ENCODE measurements around the gene LSMEM2. TPM values are rescaled to one million over a fixed set of nuclear protein-coding genes. Genes with fewer than 3 reads are reported as not detected.
A peak's percentile ranks its signal among the peaks of the same experiment; 100 is the strongest.
"Not testable (repeated sequence)": the region's sequence is repeated elsewhere in the genome, so short reads cannot be mapped to it uniquely, and the experiment has no call there.

LSMEM2 gene
- total RNA-seq, 2 donors from 2014 or later, result 1.4 to 6.6 TPM

DNA sequence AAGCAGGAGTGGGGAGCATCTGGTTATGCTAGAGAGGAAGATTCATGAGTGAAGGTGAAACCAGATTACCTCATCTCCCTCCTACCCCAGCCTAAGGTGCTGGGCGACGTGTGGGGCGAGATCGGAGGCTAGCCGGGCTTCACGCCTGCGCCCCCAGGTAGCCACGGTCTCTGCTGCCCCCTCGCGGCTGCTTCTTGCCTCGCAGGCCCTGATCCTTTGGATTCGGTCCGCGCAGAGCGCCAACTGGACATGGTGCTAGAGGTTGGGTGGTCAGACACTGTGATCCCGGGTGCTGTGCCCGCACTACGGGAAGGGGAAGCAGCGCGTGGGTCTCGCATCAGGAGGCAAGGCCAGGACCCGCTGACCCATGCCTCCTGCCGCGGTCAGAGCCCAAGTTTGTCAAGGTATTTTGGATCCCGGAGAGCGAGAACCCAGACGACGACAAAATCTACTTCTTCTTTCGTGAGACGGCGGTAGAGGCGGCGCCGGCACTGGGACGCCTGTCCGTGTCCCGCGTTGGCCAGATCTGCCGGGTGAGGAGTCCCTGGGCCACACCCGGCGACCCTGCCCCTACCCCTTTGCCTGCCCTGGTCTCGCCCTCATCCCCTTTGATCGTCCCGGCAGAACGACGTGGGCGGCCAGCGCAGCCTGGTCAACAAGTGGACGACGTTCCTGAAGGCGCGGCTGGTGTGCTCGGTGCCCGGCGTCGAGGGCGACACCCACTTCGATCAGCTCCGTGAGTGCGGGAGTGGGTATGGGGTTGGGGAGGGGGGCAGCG lies 5.8 kb upstream of the LSMEM2 start:
- DNase-seq (peak; percentile 86), ATAC-seq (peak; percentile 60 to 62)
- intact Hi-C loops (cut with DNase I), result loop anchor here (2.0 to 5.0 kb wide), 5 partner anchors 46 to 151 kb away; partner anchors contain the start of genes GNAT1 (in 1 of the 2) and TUSC2 (in 1 of the 2)

DNA sequence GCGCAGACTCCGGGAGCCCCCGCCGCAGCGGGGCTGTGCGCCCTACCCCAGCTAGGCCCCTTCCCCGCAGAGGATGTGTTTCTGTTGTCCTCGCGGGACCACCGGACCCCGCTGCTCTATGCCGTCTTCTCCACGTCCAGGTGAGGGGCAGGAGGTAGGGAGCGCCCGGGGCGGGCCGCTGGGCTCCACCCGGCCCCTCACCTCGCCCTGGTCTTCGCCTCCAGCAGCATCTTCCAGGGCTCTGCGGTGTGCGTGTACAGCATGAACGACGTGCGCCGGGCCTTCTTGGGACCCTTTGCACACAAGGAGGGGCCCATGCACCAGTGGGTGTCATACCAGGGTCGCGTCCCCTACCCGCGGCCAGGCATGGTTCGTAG lies 5.2 kb upstream of the LSMEM2 start:
- ATAC-seq (no peak), DNase-seq (no peak)
- intact Hi-C loops (cut with DNase I), result loop anchor here (2.0 to 5.0 kb wide), 5 partner anchors 47 to 151 kb away; partner anchors contain the start of genes GNAT1 (in 1 of the 2) and TUSC2 (in 1 of the 2)

DNA sequence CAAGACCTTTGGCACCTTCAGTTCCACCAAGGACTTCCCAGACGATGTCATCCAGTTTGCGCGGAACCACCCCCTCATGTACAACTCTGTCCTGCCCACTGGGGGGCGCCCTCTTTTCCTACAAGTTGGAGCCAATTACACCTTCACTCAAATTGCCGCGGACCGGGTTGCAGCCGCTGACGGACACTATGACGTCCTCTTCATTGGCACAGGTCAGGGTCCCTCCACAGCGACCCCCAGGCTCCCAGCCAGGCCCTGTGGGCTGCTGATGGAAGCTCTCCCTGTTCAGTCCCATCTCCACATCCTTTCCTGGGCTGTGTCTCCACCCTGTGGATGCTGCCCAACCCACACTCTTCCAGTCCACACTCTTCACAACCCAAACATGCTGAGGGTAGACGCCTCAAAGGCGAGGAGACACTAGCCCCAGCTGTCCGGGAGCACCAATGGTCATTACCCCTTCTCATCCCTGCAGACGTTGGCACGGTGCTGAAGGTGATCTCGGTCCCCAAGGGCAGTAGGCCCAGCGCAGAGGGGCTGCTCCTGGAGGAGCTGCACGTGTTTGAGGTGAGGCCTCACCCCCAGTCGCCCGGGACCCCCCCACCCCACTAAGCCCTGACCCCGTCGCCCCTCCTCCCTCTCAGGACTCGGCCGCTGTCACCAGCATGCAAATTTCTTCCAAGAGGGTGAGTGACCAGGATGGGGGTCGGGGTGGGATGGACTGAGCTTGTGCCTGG lies 4.3 kb upstream of the LSMEM2 start:
- DNase-seq (peak; percentile 69), ATAC-seq (peak; percentile 4 to 8)
- intact Hi-C loops (cut with DNase I), result loop anchor here (2.0 to 5.0 kb wide), 4 partner anchors 48 to 152 kb away; partner anchors contain the start of genes GNAT1 (in 1 of the 2) and TUSC2 (in 1 of the 2)

DNA sequence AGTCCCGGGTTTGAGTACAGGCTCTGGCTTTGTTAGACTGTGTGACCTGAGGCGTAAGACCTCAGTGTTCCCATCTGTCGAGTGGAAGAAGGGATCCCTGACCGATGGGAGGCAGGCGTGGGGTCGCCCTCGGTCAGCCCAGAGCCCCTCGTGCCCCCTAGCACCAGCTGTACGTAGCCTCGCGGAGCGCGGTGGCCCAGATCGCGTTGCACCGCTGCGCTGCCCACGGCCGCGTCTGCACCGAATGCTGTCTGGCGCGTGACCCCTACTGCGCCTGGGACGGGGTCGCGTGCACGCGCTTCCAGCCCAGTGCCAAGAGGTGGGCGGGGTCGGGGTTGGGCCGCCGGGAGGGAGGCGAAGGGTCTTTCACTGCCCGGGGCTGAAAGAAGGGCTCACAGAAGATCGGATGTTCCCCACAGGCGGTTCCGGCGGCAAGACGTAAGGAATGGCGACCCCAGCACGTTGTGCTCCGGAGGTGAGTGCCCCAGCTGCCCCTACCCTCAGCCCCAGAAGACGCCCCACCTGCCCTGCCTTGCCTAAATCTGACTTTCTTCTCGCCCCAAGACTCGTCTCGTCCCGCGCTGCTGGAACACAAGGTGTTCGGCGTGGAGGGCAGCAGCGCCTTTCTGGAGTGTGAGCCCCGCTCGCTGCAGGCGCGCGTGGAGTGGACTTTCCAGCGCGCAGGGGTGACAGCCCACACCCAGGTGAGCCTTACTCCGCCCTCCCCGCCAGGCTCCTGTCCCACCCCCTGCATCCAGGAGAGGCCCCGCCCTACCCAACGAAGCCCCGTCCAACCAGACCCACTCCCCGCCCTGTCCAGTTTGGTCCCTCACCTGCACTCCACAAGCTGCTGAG lies 3.5 kb upstream of the LSMEM2 start:
- DNase-seq, result no peak
- intact Hi-C loops (cut with DNase I), result loop anchor here in 1 of 2 donors (2.0 kb wide), 1 partner anchor 49 kb away; no protein-coding TSS in a partner anchor
- no peak for ATAC-seq

DNA sequence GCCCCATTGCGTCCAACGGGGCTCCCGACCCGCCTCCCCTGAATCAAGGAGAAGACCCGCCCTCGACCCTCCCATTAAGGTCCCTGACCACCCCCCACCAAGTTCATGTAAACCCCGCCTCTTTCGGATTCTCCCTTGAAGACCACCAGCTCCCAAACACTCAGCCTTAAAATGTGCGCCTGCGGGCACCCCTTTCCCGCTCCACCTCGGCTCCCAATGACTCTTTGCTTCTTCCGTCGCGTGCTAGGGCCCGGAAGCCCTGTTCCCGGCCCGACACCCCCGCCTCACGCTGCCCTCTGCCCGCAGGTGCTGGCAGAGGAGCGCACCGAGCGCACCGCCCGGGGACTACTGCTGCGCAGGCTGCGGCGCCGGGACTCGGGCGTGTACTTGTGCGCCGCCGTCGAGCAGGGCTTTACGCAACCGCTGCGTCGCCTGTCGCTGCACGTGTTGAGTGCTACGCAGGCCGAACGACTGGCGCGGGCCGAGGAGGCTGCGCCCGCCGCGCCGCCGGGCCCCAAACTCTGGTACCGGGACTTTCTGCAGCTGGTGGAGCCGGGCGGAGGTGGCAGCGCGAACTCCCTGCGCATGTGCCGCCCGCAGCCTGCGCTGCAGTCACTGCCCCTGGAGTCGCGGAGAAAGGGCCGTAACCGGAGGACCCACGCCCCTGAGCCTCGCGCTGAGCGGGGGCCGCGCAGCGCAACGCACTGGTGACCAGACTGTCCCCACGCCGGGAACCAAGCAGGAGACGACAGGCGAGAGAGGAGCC lies 2.7 kb upstream of the LSMEM2 start:
- intact Hi-C loops (cut with DNase I), result loop anchor here in 1 of 2 donors (2.0 kb wide), 1 partner anchor 49 kb away; no protein-coding TSS in a partner anchor
- DNase-seq (no peak), ATAC-seq (no peak)

DNA sequence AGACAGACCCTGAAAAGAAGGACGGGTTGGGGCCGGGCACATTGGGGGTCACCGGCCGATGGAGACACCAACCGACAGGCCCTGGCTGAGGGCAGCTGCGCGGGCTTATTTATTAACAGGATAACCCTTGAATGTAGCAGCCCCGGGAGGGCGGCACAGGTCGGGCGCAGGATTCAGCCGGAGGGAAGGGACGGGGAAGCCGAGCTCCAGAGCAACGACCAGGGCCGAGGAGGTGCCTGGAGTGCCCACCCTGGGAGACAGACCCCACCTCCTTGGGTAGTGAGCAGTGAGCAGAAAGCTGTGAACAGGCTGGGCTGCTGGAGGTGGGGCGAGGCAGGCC lies 2.2 kb upstream of the LSMEM2 start:
- intact Hi-C loops (cut with DNase I), result no loop called here
- DNase-seq (no peak), ATAC-seq (no peak)

DNA sequence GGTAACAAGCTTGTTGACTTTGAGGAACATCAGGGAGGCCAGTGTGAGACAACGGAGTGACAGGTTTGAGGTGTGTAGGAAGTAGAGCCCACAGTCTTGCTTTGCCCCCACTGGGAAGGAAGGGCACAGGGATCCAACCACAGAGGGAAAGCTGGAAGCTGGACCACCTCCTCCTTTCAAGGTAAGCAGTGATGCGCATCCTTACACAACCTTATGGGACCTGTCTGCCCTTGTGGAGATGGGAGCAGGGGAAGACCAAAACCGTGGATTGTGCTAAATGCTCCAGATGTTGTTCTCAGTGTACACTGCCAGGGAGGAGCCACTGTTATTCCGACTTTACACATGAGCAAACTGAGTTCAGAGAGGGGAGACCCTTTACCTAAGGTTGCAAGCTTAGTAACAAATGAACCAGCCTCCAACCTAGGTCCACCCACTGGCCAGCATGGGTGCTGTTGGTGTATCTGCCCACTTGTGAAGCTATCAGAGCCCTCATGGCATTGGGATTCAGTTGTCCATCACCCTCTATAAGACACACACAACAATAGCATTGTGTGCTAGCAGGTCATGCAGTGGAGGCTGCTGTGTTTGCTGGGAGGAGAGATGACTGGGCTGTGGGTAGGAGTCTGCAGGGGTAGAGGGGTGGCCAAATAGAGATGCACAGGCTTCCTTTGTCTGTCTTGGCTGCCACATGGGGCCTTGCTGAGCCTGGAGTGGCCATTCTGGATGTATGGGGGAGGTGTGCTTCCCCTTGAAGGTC lies 586 bp upstream of the LSMEM2 start:
- DNase-seq (no peak), ATAC-seq (peak; percentile 1 to 4)
- intact Hi-C loops (cut with DNase I), result no loop called here

DNA sequence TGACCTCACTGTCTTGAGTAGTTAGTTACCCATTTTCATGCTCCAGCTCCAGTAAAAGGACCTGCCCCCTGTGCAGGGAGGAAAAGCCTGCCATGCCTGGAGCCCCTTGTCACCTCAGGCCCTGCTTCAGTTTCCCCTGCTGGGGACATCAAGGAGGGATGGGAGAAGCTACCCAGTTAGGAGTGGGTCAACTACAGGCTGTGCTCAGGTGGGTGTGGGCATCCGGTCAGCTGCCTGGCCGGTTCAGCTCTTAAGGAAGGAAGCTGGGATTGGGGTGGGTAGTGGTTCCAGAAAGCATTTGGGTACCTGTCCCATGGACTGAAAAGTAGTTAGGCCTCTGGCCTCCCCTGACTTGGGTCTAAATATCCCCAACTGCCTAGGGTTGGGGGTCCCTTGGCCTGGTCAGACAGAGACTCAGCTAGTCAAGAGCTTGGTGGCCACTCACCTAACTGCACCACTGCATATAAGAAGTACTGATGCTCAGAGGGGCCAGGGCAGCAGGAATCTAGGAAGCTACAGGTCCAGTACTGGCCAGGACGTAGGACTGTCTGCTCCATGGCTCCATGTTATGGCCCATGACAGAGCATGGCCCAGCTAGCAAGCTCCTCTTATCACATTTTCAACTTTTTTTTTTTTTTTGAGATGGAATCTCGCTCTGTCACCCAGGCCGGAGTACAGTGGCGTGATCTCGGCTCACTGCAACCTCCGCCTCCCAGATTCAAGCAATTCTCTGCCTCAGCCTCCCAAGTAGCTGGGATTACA lies 549 bp downstream of the LSMEM2 start:
- ATAC-seq, result peak in 1 of 2 donors; percentile 3
- intact Hi-C loops (cut with DNase I), result no loop called here
- DNase-seq, result no peak

DNA sequence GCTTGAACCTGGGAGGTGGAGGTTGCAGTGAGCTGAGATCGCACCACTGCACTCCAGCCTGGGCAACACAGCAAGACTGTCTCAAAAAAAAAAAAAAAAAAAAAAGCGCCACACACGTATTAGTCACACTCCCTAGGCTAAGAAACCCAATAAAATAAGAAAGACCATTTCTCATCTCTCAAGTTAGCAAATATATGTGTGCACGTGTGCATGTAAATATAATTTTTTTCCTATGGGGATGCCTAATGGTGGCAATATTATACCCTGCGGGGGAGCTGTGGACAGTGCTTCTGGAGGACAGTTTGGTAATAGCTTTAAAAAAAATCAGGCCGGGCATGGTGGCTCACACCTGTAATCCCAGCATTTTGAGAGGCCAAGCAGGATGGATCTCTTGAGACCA lies 5.2 kb downstream of the LSMEM2 start:
- intact Hi-C loops (cut with DNase I); ATAC-seq: not testable (repeated sequence)

DNA sequence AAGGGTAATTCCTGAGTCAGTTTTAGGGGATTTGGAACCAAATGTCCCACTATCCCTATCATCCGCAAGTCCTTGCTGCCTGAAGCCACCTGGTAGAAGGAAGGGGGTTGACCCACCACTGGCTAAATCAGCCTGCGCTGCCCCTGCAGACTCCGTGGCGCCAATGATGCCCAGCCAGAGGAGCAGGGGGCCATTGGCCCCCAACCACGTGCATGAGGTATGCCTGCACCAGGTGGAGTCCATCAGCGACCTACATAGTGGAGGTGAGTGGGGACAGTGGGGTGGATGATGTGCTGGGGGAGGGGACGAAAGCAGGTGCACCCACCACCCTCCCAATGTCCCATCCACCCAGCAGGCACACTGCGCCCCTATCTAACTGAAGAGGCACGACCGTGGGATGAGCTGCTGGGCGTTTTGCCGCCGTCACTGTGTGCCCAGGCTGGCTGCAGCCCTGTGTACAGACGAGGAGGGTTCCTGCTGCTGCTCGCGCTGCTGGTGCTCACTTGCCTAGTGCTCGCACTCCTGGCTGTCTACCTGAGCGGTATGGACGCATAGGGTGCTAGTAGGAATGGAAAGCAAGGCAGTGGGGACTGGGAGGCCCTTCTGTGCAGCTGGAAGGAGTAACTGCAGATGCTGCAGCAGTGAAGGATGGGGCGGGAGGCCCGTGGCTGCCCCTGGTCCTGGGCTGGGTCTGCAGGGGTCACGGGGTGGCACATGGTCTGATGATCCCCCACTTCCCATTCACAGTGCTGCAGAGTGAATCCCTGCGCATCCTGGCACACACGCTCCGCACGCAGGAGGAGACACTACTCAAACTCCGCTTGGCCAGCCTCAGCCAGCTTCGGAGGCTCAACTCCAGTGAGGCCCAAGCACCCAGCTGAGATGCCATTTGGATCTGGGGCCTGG lies 7.7 kb downstream of the LSMEM2 start:
- DNase-seq, result no peak
- intact Hi-C loops (cut with DNase I), result no loop called here
- ATAC-seq, result peak in 1 of 2 donors; percentile 2

More for the DNA sequence above, 5.2 kb downstream of the LSMEM2 start:
- not testable (repeated sequence) for DNase-seq

DNA sequence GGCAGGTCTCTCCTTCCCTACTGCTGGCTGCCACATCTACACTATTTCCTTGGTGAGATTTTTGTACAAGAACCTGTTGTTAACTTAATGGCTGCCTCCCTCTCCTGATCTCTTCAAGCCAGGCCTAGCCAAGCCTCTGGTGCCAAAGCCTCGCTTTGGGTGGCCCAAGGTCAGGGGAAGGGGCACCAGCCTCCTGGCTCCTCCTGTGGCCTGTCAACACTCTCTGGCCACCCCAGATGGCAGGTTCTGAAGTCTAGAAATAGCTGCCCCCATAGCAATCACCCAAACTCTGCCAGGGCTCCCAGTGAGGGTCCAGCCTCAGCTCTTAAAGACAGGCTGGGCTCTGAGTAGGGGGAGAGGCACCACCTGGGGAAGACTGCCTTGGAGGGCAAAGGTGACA lies 8.4 kb downstream of the LSMEM2 start:
- DNase-seq (no peak), ATAC-seq (peak in 1 of 2 donors; percentile 58)
- intact Hi-C loops (cut with DNase I), result no loop called here

DNA sequence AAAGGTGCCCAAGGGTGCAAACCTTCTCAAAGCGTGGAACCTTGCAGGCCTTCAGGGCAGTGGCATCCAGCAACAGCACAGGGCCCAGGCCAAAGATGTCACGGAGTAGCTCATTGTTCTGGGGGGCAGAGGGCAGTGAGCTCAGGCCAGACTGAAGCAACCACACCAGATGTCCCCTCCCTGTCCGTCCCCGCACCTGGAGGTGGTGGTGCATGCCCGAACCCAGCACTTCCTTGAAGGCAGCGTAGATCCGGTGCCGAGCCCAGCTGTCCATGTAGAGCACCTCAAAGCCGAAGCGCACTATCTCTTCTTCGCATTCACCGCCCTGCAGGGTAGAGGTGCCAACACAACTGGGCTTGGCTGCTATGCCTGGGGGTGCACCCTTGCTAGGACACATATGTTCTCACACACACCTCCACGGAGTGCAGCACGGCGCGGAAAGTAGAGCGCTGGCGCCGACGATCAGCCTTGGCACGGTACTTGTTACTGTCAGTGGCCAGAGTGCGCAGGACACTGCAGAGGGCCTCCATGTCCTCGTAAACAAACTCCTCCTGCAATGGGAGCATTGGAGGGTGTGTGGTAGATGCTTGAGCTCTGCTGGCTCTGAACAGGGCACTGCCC lies 9.6 kb downstream of the LSMEM2 start:
- ATAC-seq (no peak), DNase-seq (no peak)
- intact Hi-C loops (cut with DNase I), result no loop called here

DNA sequence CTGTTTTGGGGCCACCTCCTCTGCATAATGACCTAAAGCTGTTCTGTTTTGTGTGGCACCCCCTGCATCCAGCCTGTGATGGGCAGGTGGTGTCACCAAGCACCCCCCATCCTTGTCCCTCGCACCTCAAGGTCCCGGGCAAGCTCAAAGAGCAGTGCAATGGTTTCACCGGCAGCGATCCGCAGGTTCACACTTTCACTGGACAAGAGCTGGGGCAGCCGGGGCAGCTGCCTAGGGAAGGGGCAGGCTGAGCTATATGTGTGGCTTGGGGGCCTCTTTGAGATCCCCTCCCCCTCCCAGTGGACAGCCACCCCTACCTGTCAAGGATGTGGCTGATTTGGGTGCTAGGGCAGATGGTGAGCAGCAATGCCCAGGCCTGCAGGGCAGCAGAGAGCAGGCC lies 10.2 kb downstream of the LSMEM2 start:
- ATAC-seq (no peak), DNase-seq (no peak)
- intact Hi-C loops (cut with DNase I), result no loop called here

DNA sequence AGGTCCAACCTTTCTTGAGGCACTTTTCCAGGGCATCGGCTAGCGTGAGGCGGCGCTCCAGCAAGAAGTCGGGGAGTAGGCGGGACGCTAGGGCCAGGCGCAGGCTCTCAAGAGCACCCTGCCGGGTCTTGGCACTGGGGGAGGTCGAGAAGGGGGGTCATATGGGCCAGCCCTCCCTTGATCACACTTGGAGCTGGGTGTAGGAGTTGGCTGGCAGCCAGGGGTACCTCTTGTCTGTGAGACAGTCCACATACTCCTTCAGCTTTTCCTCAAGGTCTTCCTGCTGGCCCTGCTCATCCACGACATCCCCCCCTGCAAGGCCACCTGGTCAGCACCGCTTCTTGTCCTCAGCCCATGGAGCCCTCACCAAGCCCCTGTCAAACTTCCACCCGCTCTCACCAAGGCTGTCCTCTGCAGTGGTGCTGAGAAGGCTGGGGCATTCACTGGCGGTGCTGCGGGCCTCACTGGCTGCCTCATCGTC lies 11.3 kb downstream of the LSMEM2 start:
- no peak for ATAC-seq
- no peak for DNase-seq
- intact Hi-C loops (cut with DNase I), result no loop called here
